KOPT-K1 (cell line): ENCODE data around the gene HECTD3.

ENCODE experiments used
- H3K27ac ChIP-seq: fragments of 200-600 bp; sonication (generic); 2 replicates; pipeline ENCODE4 v1.5.1; 2016; ENCODE audit warnings: antibody characterized with exemption, mild to moderate bottlenecking, low read depth, low read length; ENCODE audit not compliant: poor library complexity, severe bottlenecking
- H3K36me3 ChIP-seq: fragments of 200-600 bp; sonication (generic); 2 replicates; pipeline ENCODE4 v1.5.1; 2017; ENCODE audit warnings: antibody characterized with exemption, mild to moderate bottlenecking, low read length, moderate library complexity; ENCODE audit not compliant: insufficient read depth
- H3K9me3 ChIP-seq: fragments of 200-600 bp; sonication (generic); 2 replicates; pipeline ENCODE4 v1.5.1; 2017; ENCODE audit warnings: antibody characterized with exemption, low read length, mild to moderate bottlenecking; ENCODE audit not compliant: insufficient read depth, poor library complexity, severe bottlenecking

The HECTD3 gene

GRCh38 chr1:45010855-45011811 lies at the start of gene HECTD3:
Gene HECTD3 (minus strand): TSS chr1:45011324. CDS start chr1:45011257, 67 bp downstream.
- Histone ChIP-seq H3K36me3 (peaks cover 43% of the 10 kb centered on the region), H3K27ac (peak within 1 kb of the TSS; percentile 51), H3K9me3 (no peaks in the 10 kb centered on the region)

- H3K27ac ChIP-seq: no peak overlapping the region
- H3K36me3 ChIP-seq: no peaks in the 10 kb centered on the region
- H3K9me3 ChIP-seq: no peaks in the 10 kb centered on the region
Measured at GRCh38 chr1:45059829-45060228, 48.7 kb upstream of the HECTD3 start.

GRCh38 chr1:45057542-45057941 lies 46.4 kb upstream of the HECTD3 start:
- Histone ChIP-seq H3K9me3 (no peaks in the 10 kb centered on the region), H3K36me3 (no peaks in the 10 kb centered on the region), H3K27ac (no peak overlapping the region)

- H3K9me3 ChIP-seq: no peaks in the 10 kb centered on the region
- no peaks in the 10 kb centered on the region for H3K36me3 ChIP-seq
- H3K27ac ChIP-seq: peak overlapping the region; percentile 69
Measured at GRCh38 chr1:45051005-45051772, 40.1 kb upstream of the HECTD3 start.

- no peaks in the 10 kb centered on the region for H3K9me3 ChIP-seq
- H3K27ac ChIP-seq: no peak overlapping the region
- H3K36me3 ChIP-seq: no peaks in the 10 kb centered on the region
Measured at GRCh38 chr1:45047032-45047431, 35.9 kb upstream of the HECTD3 start.

GRCh38 chr1:45044916-45045315 lies 33.8 kb upstream of the HECTD3 start:
- Histone ChIP-seq H3K9me3 (no peaks in the 10 kb centered on the region), H3K36me3 (no peaks in the 10 kb centered on the region), H3K27ac (no peak overlapping the region)

GRCh38 chr1:45043094-45043493 lies 32.0 kb upstream of the HECTD3 start:
- no peaks in the 10 kb centered on the region for H3K36me3 ChIP-seq
- no peak overlapping the region for H3K27ac ChIP-seq
- no peaks in the 10 kb centered on the region for H3K9me3 ChIP-seq

GRCh38 chr1:45040297-45040696 lies 29.2 kb upstream of the HECTD3 start:
- Histone ChIP-seq H3K36me3 (no peaks in the 10 kb centered on the region), H3K9me3 (no peaks in the 10 kb centered on the region), H3K27ac (no peak overlapping the region)

- Histone ChIP-seq H3K36me3 (no peaks in the 10 kb centered on the region), H3K27ac (no peak overlapping the region)
Measured at GRCh38 chr1:45038661-45039364, 27.7 kb upstream of the HECTD3 start.

GRCh38 chr1:45038240-45038639 lies 27.1 kb upstream of the HECTD3 start:
- H3K27ac ChIP-seq: no peak overlapping the region
- H3K36me3 ChIP-seq: no peaks in the 10 kb centered on the region
- H3K9me3 ChIP-seq: no peaks in the 10 kb centered on the region

More at GRCh38 chr1:45038661-45039364, 27.7 kb upstream of the HECTD3 start:
- no peaks in the 10 kb centered on the region for H3K9me3 ChIP-seq

GRCh38 chr1:45037456-45037855 lies 26.3 kb upstream of the HECTD3 start:
- H3K27ac ChIP-seq: no peak overlapping the region

GRCh38 chr1:45035631-45036301 lies 24.6 kb upstream of the HECTD3 start:
- Histone ChIP-seq H3K36me3 (no peaks in the 10 kb centered on the region), H3K27ac (no peak overlapping the region), H3K9me3 (no peaks in the 10 kb centered on the region)

More at GRCh38 chr1:45037456-45037855, 26.3 kb upstream of the HECTD3 start:
- no peaks in the 10 kb centered on the region for H3K9me3 ChIP-seq
- no peaks in the 10 kb centered on the region for H3K36me3 ChIP-seq

- no peaks in the 10 kb centered on the region for H3K9me3 ChIP-seq
- peak overlapping the region; percentile 46 for H3K27ac ChIP-seq
- no peaks in the 10 kb centered on the region for H3K36me3 ChIP-seq
Measured at GRCh38 chr1:45033356-45033755, 22.2 kb upstream of the HECTD3 start.

GRCh38 chr1:45032837-45033236 lies 21.7 kb upstream of the HECTD3 start:
- Histone ChIP-seq H3K9me3 (no peaks in the 10 kb centered on the region), H3K36me3 (no peaks in the 10 kb centered on the region), H3K27ac (peak overlapping the region; percentile 46)
